ENCODE data around the gene TMEM108.

- TF ChIP-seq CTCF (IDR thresholded peaks at IDR 0.05) (no peak), POLR2A (IDR thresholded peaks at IDR 0.05) (no peak)
These were observed 9.8 kb downstream of the TMEM108 start for GRCh38 chr3:133047980-133048379.

Data from body of pancreas (tissue), 4 donors.